ENCODE measurements around the gene ZCCHC9.
"Not testable (repeated sequence)": the region's sequence is repeated elsewhere in the genome, so short reads cannot be mapped to it uniquely, and the experiment has no call there.

The ZCCHC9 gene

GRCh38 chr5:81301271-81302015 is at the start of gene ZCCHC9:
Gene ZCCHC9, plus strand, starts transcription at chr5:81301587. Its CDS starts 3,171 bp downstream, at chr5:81304758.
- peak; percentile 86 for DNase-seq (ENCODE audit: low read depth)

DNA sequence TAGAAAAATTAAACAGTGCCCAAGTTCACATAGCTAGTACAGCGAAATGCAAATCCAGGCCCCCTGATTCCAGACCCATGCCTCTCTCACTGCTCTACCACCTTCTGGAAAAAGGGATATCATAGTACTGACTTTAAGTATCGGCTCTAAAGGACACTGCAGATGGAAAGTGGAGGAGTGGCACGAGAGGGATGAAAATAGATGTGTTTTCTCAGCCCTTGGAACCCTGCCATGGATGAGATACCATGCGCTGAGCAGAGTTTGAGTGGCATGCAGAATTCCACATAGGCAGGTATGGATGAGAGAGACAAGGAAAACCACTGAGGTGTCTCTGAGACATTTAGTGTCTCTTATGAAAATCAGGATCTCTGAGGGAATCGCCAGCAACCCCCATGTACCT is 49.5 kb upstream of the ZCCHC9 start:
- DNase-seq (ENCODE audit: low read depth): no peak

DNA sequence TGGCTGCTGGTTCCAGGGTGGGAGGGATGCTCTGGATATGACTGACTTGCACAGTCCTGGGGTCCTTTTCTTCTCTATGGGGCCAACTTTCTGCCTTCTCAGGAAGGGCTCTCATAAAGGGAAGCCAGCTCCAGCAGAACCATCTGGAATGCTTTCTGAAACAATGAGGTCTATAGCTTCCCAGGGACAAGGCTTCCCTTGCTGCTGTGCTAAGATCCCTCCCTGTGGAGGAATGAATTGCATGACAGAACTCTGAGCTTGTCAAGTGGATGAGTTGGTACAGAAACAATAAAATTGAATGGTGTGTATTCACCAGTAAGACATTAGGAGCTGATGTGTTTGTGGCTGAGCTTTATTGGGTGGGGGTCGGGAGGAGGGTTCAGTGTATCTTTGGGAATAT is 48.5 kb upstream of the ZCCHC9 start:
- no peak for DNase-seq (ENCODE audit: low read depth)

GRCh38 chr5:81253875-81254274 is 47.5 kb upstream of the ZCCHC9 start:
- DNase-seq (ENCODE audit: low read depth): no peak

GRCh38 chr5:81254886-81255559 is 46.4 kb upstream of the ZCCHC9 start:
- no peak for DNase-seq (ENCODE audit: low read depth)

DNA sequence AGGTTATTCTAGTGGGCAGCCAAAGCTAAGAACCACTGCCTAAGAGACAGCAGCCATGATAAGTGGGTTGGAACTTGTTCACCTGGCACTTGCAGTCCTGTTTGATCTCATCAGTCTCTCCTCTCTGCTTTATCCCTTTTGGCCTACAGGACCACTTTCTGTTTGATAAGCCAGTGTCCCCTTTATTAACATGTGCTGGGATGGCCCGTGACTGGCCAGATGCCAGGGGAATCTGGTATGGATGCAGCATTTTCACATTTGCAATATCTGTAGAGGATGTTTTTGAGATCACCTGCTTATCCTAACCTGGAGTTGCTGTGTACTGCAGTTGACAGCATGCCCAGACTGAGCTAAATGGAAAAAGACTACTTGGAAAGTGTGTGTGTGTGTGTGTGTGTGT is 44.6 kb upstream of the ZCCHC9 start:
- no peak for DNase-seq (ENCODE audit: low read depth)

GRCh38 chr5:81262796-81263195 is 38.6 kb upstream of the ZCCHC9 start:
- not testable (repeated sequence) for DNase-seq (ENCODE audit: low read depth)

GRCh38 chr5:81265101-81265500 is 36.3 kb upstream of the ZCCHC9 start:
- DNase-seq (ENCODE audit: low read depth): no peak

GRCh38 chr5:81268521-81269196 is 32.7 kb upstream of the ZCCHC9 start:
- no peak for DNase-seq (ENCODE audit: low read depth)

GRCh38 chr5:81269751-81270393 is 31.5 kb upstream of the ZCCHC9 start:
- DNase-seq (ENCODE audit: low read depth): no peak

GRCh38 chr5:81270394-81271027 is 30.9 kb upstream of the ZCCHC9 start:
- DNase-seq (ENCODE audit: low read depth): not testable (repeated sequence)

DNA sequence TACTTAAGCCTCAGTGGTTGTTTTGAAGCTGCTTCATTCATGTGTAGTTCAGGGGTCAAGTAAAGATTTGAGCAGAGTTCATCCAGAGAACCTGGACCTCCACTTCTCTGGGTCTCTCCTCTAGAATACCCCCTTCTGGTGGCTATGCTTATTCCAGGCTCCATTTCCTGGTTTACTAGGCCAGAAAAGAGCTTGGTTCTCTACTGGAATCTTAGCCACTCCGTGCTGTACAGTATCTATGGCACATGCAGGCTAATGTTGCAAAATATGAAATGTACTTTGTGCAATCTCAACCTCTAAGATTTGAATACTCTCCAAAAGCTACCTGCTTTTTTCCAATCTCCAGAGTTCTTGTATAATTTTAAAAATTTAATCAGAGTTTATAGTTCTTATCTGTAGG is 17.4 kb upstream of the ZCCHC9 start:
- no peak for DNase-seq (ENCODE audit: low read depth)

GRCh38 chr5:81286059-81286617 is 15.2 kb upstream of the ZCCHC9 start:
- DNase-seq (ENCODE audit: low read depth): no peak

DNA sequence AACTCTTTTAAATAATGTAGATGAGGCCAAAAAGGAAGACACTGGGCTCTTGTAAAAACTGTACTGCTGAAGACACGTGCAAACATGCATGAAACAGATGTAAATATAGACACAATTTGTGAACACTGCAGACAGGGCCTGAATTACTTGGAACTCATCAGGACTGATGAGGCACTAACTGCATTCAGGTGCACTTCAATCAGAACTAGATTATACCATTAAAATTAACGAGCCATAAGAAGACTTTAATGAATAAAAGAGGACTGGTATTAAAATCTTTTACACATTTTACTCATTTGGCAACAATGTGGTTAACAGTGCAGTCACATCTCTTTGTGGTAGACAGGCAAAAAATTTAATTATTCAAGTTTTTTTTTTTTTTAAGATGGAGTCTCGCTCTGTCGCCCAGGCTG is 13.4 kb upstream of the ZCCHC9 start:
- no peak for DNase-seq (ENCODE audit: low read depth)

- DNase-seq (ENCODE audit: low read depth): no peak
Observed at GRCh38 chr5:81290146-81290545, 11.2 kb upstream of the ZCCHC9 start.

- DNase-seq (ENCODE audit: low read depth): no peak
Observed at GRCh38 chr5:81292130-81292529, 9.3 kb upstream of the ZCCHC9 start.

GRCh38 chr5:81294021-81294420 is 7.4 kb upstream of the ZCCHC9 start:
- not testable (repeated sequence) for DNase-seq (ENCODE audit: low read depth)

DNA sequence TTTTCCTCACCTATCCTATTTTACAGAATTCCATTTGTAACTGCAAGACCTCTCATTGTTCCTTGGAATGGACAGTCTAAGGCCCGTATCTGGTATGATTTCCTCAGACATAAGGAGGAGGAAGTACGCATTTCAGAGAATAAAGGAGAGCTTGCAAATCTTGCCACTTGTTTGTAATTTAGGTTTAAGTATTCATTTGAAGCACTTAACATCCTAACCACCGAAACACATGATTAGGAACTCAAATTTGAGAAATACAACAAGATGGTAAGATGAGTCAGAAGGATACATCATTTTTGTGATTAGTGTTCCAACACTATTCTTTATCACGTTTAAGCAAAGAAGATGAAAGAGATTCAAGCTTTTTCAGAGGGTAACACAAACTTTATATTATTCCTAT is 3.9 kb upstream of the ZCCHC9 start:
- DNase-seq (ENCODE audit: low read depth): no peak

DNA sequence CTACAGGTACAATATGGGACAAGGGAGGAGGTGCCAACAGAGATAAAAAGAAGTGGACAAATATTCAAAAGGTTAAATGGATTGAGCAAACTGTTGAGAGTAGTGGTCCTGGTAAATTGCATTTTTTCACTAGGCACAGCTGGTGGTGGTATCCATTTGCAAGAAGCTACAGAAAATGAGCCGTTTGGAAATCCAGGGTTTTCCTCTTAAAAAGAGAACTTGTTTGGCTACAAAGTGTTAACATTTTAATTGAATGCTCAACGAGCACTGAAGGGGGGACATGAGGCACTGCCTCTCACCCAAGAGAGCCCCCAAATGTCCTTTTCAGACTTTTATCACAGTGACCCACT is 491 bp upstream of the ZCCHC9 start:
- no peak for DNase-seq (ENCODE audit: low read depth)

DNA sequence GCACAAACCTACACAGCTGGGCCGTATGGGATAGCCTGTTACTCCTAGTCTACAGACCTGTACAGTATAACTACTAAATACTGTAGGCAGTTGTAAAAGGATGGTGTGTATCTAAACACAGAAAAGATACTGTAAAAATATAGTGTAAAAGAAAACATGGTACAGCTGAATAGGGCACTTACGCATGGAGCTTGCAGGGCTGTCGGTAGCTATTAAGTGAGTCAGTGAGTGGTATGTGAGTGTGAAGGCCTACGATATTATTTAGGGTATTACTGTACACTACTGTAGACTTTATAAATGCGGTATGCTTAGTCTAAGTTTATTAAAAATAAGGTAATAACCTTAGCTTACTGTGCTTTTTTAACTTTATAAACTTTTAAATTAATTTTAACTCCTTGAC is 1.2 kb downstream of the ZCCHC9 start:
- no peak for DNase-seq (ENCODE audit: low read depth)

GRCh38 chr5:81303563-81303962 is 2.2 kb downstream of the ZCCHC9 start:
- no peak for DNase-seq (ENCODE audit: low read depth)

DNA sequence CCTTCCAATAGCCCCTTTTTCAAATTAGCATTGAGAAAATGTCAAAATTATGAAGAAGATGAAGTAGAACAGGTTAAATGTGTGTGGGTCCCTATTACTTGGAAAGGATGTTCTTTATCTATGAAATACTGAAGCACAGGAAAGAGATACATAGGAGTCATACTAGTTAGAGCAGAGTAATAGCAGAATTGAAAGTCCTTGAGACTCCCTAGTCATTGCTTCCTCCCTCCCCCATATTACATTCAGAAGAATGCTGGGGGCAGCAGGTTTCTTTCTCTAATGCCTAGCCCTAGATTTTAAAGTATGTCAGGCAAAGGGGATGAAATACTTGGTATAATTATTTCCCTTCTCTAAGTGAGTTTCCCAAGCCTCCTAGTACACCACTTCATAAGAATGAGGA is 4.4 kb downstream of the ZCCHC9 start:
- no peak for DNase-seq (ENCODE audit: low read depth)

Measured in activated T-cell treated with anti-CD3 and anti-CD28 coated beads for 1 hour (primary cell).